HG03460 (cell line): Measurements from ENCODE around the gene MLPH.

Experiments used
- ATAC-seq: cut with Tn5 transposase; IDR thresholded peaks from one replicate; pipeline ENCODE4 v1.9.1; 2021; ENCODE audit not compliant: unreplicated experiment

The MLPH gene

DNA sequence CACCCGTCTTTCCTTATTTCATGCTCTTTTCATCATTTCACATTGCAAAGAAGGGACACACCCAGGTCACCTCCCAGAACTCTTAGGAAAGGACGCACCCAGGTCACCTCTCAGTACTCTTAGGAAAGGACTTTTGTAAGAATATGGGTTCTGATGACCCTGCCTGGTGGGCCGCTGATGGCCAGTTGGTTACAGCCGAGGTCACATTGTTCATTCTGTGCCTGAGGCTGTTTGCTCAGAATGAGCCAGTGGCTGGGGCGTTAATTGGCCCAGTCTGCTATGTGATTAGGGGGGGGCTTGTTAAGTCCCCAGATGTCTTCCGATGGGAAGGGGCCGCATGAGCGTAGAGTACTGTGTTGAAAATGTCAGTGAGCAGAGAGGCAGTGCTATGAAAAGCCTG is 9.4 kb downstream of the MLPH start:
- no peak for ATAC-seq

DNA sequence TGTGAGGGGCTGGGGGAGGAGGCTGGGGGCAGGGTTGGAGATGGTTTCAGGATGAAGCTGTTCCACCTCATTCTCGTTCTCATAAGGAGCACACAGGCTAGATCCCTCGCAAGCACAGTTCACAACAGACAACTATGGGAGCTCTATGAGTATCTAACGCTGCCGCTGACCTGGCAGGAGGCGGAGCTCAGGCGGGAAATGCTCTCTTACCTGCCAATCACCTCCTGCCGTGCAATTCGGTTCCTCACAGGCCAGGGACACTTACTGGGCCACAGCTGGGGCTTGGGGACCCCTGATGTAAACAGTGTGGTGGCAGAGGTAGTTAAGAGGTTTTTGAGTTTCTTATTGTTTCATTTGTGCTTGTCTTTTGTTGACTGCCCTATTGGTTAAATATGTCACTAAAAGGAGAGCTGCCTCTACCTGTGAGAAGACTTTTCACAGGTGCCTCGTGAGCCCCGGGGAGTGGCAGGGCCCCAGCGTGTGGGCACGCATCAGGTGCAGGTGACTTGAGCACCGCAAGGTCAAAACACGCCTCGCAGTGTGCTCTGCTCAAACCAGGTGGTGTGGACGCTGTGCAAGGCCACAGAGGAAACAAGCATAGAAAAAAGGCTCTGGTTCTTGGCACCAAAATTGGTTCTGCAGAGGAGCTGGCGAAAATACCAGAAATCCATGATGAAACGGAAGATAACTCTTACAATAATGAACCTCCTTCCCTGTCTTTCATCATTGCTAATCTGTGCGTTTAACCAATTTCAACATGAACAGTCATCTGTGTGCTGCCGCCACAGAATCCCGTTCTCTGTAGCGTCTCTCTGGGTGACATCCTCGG is 10.2 kb downstream of the MLPH start:
- no peak for ATAC-seq

DNA sequence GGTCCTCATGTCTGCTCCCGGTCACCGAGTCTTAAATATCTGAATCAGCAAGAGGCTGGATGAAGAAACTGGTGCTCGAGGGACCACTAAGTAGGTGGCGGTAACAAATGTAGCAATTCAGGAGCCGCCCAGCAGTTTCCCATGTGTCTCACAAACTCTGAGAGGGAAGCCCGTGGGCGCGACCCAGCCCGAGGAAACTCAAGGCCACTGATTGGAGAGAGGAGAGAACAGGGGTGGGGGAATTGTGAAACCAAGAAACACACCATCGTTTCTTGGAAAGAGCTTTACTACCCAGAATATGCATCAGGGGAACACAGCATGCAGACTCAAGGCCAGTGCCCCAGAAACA is 10.8 kb downstream of the MLPH start:
- ATAC-seq: no peak

DNA sequence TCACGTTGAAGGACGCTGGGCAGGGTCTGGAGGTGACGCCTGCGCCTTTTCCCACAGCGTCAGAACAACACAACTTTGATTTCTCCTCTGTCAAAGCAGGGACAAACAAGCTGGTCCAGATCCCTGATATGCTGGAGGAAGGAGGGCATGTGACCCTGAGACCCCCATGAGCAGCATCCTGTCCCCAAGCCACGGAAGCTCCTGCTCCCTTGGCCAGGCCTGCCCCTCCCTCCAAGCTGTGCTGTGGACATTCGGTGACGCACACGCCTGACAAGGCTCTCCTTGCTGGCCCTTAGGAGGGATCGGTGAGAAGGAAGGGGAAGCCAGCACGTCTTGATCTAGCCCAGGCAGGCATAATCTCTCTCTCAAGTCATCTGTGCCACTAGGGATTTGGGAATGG is 11.3 kb downstream of the MLPH start:
- ATAC-seq: no peak

GRCh38 chr2:237500681-237501424 is 13.8 kb downstream of the MLPH start:
- ATAC-seq: no peak

- no peak for ATAC-seq
Observed at GRCh38 chr2:237501892-237502513, 15.0 kb downstream of the MLPH start.

DNA sequence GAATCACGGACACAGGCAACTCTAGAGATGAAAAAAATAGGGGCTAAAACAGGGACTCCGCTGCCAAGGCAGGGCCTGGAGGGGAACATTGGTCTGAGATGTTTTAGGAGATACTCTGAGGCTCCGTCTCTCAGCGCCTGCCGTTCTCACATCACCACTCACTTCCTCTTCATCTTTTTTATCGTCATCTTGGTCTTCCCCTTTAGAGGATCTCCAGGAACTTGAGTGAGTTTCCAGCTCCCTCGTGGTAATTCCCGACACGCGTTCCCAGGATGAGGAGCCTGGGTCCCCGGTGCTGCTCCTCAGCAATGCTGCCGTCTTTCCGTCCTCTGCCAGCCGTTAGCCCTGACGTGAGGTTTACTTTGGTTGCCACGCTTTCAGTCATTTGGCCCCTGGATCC is 16.1 kb downstream of the MLPH start:
- ATAC-seq: no peak

- no peak for ATAC-seq
Observed at GRCh38 chr2:237505188-237505939, 18.3 kb downstream of the MLPH start.

DNA sequence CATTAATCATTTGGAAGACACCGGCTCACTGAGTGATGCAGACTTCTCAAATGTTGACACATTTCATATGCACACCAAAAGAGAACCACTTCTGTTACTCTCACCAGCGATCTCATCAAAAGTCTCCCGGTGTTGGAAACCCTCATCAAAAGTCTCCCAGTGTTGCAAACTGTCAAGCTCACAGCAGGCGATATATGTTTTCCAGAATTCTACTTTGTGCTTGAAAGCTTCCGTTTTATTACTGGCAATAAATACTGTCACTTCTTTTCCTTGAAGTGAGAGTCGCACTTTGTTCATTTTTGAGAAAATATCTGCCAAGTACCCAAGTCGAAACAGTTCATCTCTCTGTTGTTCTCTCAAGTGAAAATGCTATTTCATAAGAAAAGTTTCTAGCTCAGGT is 20.5 kb downstream of the MLPH start:
- ATAC-seq: no peak

DNA sequence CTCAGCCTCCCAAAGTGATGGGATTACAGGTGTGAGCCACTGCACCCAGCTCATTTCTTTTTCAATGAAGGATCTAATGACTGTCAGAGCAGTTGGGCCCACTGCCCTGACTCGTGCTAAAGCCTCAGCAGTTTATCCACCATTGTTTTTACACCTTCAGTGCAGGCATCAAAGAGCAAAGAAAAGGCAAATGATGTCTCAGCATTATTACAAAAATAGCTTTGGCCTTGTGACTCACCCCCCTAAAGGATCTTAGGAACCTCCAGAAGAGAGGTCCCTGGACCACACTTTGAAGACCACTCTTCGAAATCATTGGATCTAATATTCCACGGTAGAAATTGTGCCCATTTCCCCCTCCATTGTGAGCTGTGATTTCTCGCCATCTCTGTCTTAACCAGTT is 21.3 kb downstream of the MLPH start:
- no peak for ATAC-seq

DNA sequence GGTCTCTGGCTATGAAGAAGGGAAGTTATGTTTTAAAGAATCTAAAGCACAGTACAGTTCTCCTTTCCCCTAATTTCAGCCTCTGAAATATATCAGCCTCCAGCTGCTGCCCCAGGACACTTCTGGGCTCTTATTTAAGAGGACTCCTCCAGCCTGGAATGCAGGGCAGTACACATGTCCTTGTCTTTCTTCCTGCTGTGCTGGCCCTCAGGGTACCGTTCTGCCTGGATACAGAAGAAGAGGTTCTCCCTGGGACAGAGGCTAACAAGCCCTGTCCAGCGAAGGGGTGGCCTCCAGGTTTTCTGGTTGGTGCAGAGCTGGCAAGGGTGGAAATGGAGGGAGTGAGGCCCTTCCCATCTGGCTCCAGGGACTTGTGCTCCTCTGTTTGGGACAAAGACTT is 22.1 kb downstream of the MLPH start:
- ATAC-seq: no peak

- no peak for ATAC-seq
Observed at GRCh38 chr2:237509905-237510304, 22.9 kb downstream of the MLPH start.

DNA sequence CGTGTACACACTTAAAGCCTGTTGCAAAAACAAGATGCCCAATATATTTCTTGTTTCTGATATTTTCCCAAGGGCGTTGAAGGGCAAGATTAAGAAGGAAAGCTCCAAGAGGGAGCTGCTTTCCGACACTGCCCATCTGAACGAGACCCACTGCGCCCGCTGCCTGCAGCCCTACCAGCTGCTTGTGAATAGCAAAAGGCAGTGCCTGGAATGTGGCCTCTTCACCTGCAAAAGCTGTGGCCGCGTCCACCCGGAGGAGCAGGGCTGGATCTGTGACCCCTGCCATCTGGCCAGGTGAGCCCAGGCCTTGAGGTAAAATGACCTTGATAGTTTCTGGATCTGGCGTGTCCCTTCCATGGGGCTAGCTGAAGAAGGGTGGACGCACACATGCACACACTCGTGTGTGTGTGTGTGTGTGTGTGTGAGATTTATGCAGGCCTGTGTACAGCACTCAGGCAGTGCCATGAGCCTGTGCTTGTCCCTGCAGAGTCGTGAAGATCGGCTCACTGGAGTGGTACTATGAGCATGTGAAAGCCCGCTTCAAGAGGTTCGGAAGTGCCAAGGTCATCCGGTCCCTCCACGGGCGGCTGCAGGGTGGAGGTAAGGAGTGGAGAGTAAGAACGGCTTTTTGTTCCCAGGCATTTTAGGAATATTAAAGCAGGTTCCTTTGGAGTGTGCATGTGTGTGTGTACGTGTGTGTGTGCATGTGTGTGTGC is 23.6 kb downstream of the MLPH start:
- no peak for ATAC-seq

DNA sequence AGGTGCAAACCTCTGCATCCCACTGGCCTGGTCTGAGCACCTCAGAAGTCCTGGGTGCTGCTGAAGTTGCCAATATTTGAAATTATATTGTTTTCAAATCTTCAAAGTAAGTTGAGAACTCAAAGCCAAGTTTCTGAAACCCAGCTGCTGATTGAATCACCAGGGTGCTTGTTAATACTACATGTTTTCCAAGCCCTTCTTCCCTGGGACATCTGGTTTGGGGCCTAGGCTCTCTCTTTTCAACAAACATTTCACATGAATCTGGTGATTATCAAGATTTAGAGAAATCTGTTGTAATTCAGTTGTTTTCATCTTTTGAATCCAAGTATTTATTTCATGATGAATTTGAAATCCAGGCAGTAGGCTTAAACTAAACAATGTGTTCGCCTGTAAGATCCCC is 24.4 kb downstream of the MLPH start:
- no peak for ATAC-seq

DNA sequence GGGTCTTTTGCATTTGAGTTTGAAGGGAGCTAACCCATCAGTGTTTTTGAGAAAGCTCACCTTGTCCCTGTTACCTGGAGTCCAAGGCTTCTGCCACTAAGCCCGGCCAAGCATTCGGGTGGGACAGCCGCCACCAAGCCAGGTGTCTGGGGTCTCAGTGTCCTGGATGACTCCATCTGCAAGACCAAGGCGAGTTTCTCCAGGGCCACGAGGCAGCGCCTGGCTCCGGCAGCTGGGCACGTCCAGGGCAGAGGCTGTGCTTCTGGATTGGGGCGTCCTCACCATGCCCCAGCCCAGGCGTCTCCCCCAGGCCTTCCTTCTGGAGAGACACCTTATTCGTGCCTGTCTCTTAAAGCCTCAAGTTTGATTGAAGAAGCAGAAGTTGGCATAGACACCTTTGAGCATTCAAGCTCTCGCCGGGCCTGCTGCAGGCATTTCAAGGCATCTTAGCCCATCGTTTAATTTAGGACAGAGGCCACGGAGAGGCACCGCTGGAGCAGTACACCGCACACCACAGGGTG is 24.9 kb downstream of the MLPH start:
- no peak for ATAC-seq

DNA sequence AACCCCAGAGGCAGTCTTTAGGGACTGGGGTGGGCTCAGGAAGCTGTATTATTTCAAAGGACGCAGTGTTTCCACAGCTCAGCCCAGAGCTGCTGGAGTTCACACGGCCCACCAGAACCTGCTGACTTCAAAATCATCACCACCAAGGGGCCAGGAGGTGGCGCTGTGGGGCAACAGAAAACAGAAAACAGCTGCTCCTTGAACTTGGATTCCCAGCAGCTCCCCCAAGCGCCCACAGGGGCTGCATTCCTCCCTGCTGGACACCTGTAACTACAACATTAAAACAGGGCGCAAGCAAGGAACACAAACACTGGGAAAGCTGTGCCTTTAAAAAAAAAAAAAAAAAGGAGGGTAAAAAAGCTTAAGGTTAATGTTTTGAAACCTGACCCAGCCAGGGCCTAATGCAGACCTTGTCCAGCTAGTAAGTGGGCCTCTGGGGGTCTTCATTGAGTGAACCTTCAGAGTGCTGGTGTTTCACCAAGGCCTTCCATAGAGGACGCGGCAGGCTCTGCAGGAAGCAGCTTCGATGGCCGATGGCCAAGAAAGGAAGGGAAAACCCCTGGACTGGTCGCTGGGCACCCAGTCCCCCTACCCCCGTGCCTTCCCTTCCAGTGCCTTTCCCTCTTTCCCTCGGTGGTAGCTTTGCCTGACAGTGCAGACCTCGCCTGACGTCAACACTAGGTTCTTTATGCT is 25.9 kb downstream of the MLPH start:
- no peak for ATAC-seq

- no peak for ATAC-seq
Observed at GRCh38 chr2:237513693-237514092, 26.6 kb downstream of the MLPH start.

GRCh38 chr2:237514474-237515130 is 27.6 kb downstream of the MLPH start:
- ATAC-seq: no peak

- no peak for ATAC-seq
Observed at GRCh38 chr2:237515166-237515565, 28.1 kb downstream of the MLPH start.
